HG03103 (cell line): Measurements from ENCODE around the gene ANKRD10.

Experiments
- ATAC-seq: cut with Tn5 transposase; IDR thresholded peaks from one replicate; pipeline ENCODE4 v1.9.1; 2021; ENCODE audit warnings: low read depth; ENCODE audit not compliant: unreplicated experiment

ANKRD10 gene

GRCh38 chr13:110835721-110836604 lies 78.9 kb downstream of the ANKRD10 start:
- no peak for ATAC-seq

- ATAC-seq, result no peak
These were observed 80.3 kb downstream of the ANKRD10 start for GRCh38 chr13:110834572-110834971.

DNA sequence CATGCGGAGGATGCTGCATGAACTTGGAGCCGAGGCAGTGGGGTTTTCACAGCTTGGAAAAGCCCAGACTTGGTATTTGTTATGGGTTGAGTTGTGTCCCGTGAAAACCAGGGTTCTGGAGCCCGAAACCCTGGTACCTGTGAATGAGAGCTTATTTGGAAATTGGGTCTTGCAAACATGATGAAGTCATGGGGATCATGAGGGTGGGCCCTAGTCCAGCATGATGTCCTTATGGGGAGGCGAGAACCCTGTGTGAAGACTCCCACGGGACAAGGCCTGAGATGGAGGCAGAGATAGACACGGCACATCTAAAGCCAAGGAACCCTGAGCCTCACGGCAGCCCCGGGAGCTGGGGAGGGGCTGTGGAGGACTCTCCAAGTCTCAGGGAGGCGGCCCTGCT lies 82.3 kb downstream of the ANKRD10 start:
- ATAC-seq, result no peak

GRCh38 chr13:110832205-110832479 lies 82.7 kb downstream of the ANKRD10 start:
- no peak for ATAC-seq

DNA sequence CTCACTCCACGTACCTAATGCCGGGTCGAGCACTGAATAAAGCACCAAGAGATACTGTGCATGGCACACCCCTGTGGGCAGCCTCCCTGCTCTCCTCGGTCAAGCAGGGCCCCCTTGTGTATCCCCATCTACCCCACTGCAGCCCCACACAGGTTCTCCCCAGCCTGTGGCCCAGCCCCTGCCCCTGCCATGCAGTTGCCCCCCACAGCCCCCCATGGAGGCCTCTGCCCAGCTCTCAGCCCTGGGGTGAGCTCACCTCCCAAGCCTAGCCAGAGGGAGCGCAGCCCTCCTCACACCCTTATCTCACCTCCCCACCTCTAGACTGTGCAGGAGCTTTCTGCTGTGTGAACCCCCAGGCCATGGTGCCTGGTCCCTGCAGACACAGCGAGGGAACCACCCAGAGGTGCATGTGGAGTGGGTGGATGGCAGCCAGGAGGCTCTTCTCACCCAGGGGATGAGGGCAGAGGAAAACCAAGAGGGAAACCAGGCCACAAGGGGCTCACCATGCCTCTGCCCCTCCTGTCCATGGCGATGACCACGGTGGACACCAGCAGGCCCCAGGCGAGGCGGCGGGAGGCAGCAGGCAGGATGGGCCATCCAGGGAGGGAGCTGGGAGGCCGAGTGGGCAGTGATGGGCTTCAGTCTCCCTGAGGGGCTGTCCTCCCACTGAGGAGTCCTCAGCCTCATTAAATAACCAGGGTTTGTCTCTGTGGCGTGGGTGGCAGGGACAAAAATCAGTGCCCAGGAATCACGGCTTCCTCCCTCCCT lies 83.2 kb downstream of the ANKRD10 start:
- ATAC-seq, result no peak

DNA sequence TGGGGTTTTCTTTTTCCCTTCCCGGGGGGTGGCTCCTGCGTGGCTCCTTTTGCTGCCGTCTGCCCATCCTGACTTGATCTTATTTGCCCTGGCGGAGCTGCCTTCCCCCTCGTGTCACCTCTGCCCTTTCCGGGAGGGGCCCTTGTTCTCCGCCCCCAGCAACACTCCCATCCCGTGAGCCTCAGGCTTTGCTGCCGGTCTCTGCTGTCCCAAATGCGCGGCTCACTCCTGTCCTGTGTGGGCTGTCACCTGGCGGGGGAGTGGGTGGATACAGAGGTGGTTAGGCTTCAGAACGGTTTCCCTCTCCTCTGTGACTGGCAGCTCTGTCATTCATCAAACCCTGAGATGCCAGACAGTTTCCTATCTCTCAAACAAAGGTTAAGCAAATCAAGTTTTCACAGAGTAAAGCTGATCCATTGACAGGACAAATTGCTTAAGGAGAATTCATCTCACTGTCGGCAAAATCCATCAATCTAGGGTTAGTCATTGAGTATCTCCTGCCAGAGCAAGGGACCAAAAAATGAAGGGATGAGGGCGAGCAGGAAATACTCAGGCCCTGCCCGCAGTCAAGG lies 84.0 kb downstream of the ANKRD10 start:
- ATAC-seq, result no peak

- ATAC-seq, result no peak
These were observed 84.5 kb downstream of the ANKRD10 start for GRCh38 chr13:110830331-110830730.

DNA sequence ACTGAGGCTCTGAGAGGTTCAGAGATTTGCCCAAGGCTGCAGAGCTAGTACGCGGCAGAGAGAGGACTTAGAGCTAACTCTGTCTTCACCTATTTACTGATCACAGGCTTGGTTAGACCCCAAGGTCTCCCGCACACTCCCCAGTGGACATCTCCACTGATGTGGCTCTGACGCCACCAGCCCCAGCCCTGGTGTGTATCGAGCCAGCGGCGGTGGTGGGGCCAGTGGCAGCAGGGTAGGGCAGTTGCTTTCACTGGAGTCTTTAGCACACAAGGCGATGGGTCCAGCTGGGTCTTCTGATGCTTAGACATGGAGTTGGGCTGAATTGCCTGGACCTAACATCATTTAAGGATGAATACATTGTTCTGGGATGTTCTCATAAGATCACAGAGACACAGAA lies 85.4 kb downstream of the ANKRD10 start:
- no peak for ATAC-seq

GRCh38 chr13:110828705-110829104 lies 86.2 kb downstream of the ANKRD10 start:
- ATAC-seq, result no peak
